ENCODE results near the gene PPM1M.

The PPM1M gene

GRCh38 chr3:52254608-52255007 is 9.0 kb downstream of the PPM1M start:
- no peaks in the 10 kb centered on the region for H3K4me1 ChIP-seq

DNA sequence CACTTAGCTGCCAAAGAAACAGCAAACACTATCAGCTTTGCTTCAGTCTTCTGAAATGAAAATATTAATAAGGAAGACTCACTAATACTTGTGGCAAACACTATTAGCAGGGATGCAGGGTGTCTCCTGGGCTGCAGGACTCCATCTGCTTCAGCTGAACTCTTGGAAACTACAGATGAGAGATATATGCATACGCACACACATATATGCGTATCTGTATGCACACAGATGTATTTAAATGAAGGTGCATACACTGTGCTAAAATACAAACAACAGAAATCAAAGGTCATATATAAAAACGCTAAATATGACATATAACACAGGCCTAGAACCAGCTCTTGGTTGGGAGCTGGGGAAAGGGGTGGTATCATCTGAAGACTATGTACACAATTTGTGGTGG is 10.6 kb downstream of the PPM1M start:
- H3K27me3 ChIP-seq (ENCODE audit: control insufficient read depth, insufficient read depth, low read length) = no peaks in the 10 kb centered on the region
- no peak overlapping the region for H3K9ac ChIP-seq
- H3K4me2 ChIP-seq (ENCODE audit: low read length) = no peak overlapping the region
- no peak for TF ChIP-seq CTCF (IDR thresholded peaks at IDR 0.05)
- no peak overlapping the region for H3K4me3 ChIP-seq (ENCODE audit: low read depth, low read length)
- H3K9me3 ChIP-seq (ENCODE audit: control insufficient read depth, low read length) = no peaks in the 10 kb centered on the region
- no peak overlapping the region for H2AFZ ChIP-seq
- H3K36me3 ChIP-seq (ENCODE audit: control insufficient read depth, insufficient read depth, low read length) = no peaks in the 10 kb centered on the region
- no peak overlapping the region for H3K27ac ChIP-seq
- H3K79me2 ChIP-seq = peaks cover 5% of the 10 kb centered on the region
- H3K4me1 ChIP-seq = no peaks in the 10 kb centered on the region

More at GRCh38 chr3:52254608-52255007, 9.0 kb downstream of the PPM1M start:
- Histone ChIP-seq H2AFZ (no peak overlapping the region), H3K9ac (no peak overlapping the region), H3K36me3 (ENCODE audit: control insufficient read depth, insufficient read depth, low read length) (no peaks in the 10 kb centered on the region), H3K27me3 (ENCODE audit: control insufficient read depth, insufficient read depth, low read length) (no peaks in the 10 kb centered on the region), H3K4me3 (ENCODE audit: low read depth, low read length) (no peak overlapping the region), H3K9me3 (ENCODE audit: control insufficient read depth, low read length) (no peaks in the 10 kb centered on the region), H3K27ac (no peak overlapping the region), H3K4me2 (ENCODE audit: low read length) (no peak overlapping the region), H3K79me2 (no peaks in the 10 kb centered on the region)
- no peak for TF ChIP-seq CTCF (IDR thresholded peaks at IDR 0.05)

- no peak overlapping the region for H3K4me2 ChIP-seq (ENCODE audit: low read length)
- H3K36me3 ChIP-seq (ENCODE audit: control insufficient read depth, insufficient read depth, low read length) = no peaks in the 10 kb centered on the region
- no peak overlapping the region for H3K27ac ChIP-seq
- TF ChIP-seq CTCF (IDR thresholded peaks at IDR 0.05) = no peak
- H3K4me1 ChIP-seq = no peaks in the 10 kb centered on the region
- H3K4me3 ChIP-seq (ENCODE audit: low read depth, low read length) = no peak overlapping the region
- H2AFZ ChIP-seq = no peak overlapping the region
- no peak overlapping the region for H3K9ac ChIP-seq
- H3K79me2 ChIP-seq = peaks cover 5% of the 10 kb centered on the region
- no peaks in the 10 kb centered on the region for H3K9me3 ChIP-seq (ENCODE audit: control insufficient read depth, low read length)
- no peaks in the 10 kb centered on the region for H3K27me3 ChIP-seq (ENCODE audit: control insufficient read depth, insufficient read depth, low read length)
Observed at GRCh38 chr3:52256622-52257021, 11.1 kb downstream of the PPM1M start.

DNA sequence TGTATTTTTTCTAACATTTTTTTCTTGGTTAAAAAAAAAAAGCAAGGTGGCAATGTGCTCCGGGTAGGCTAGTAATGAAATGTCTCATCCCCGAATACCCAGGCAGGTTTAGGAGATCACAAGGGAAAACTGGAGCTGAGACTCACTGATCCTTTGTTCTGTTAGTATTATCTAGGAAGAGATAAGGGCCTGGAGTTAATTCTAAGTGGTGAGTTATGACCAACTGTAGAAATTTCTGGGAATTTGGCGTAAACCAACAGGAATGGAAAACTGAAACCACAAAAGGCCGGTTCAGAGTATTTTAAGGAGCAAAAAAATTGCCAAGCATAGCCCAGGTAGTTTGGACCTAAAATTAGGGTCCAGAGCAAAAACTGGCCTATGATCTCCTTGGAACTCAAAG is 12.4 kb downstream of the PPM1M start:
- peaks cover 5% of the 10 kb centered on the region for H3K79me2 ChIP-seq
- no peak overlapping the region for H2AFZ ChIP-seq
- H3K4me3 ChIP-seq (ENCODE audit: low read depth, low read length) = no peak overlapping the region
- H3K27ac ChIP-seq = no peak overlapping the region
- H3K4me1 ChIP-seq = no peaks in the 10 kb centered on the region
- no peaks in the 10 kb centered on the region for H3K36me3 ChIP-seq (ENCODE audit: control insufficient read depth, insufficient read depth, low read length)
- no peak overlapping the region for H3K9ac ChIP-seq
- TF ChIP-seq CTCF (IDR thresholded peaks at IDR 0.05) = no peak
- no peak overlapping the region for H3K4me2 ChIP-seq (ENCODE audit: low read length)
- no peaks in the 10 kb centered on the region for H3K9me3 ChIP-seq (ENCODE audit: control insufficient read depth, low read length)
- H3K27me3 ChIP-seq (ENCODE audit: control insufficient read depth, insufficient read depth, low read length) = no peaks in the 10 kb centered on the region

GRCh38 chr3:52259035-52259434 is 13.5 kb downstream of the PPM1M start:
- H3K4me1 ChIP-seq = no peaks in the 10 kb centered on the region
- no peak overlapping the region for H3K4me2 ChIP-seq (ENCODE audit: low read length)
- TF ChIP-seq CTCF (IDR thresholded peaks at IDR 0.05) = no peak
- H3K9ac ChIP-seq = no peak overlapping the region
- H3K4me3 ChIP-seq (ENCODE audit: low read depth, low read length) = no peak overlapping the region
- no peak overlapping the region for H3K27ac ChIP-seq
- no peaks in the 10 kb centered on the region for H3K36me3 ChIP-seq (ENCODE audit: control insufficient read depth, insufficient read depth, low read length)
- H2AFZ ChIP-seq = no peak overlapping the region
- no peaks in the 10 kb centered on the region for H3K9me3 ChIP-seq (ENCODE audit: control insufficient read depth, low read length)
- peaks cover 12% of the 10 kb centered on the region for H3K79me2 ChIP-seq
- no peaks in the 10 kb centered on the region for H3K27me3 ChIP-seq (ENCODE audit: control insufficient read depth, insufficient read depth, low read length)

All from parathyroid adenoma (tissue), 2 donors.